ENCODE results near the gene HIVEP3.

- TF ChIP-seq POLR2AphosphoS5 (IDR thresholded peaks at IDR 0.05; ENCODE audit: low read depth, low read length): no peak
- no peak for TF ChIP-seq POLR2A (IDR thresholded peaks at IDR 0.05; ENCODE audit: low read depth, low read length)
- no peak for TF ChIP-seq TAF1 (IDR thresholded peaks at IDR 0.05; ENCODE audit: low read depth, low read length)
- no peak for TF ChIP-seq POU2F2 (IDR thresholded peaks at IDR 0.05; ENCODE audit: low read depth, low read length)
- no peak for TF ChIP-seq SPI1 (IDR thresholded peaks at IDR 0.05; ENCODE audit: low read depth, low read length)
Measured at GRCh38 chr1:41804176-41804575, 114.5 kb downstream of the HIVEP3 start.

Data from GM12891 (cell line).